IMR-90 (cell line): ENCODE data around the gene HEXD.

Experiments used
- CTCF ChIP-seq: conservative IDR thresholded peaks from 2 replicates; pipeline ENCODE4 v1.5.1; 2012; ENCODE audit warnings: mild to moderate bottlenecking, low read depth, low read length, improper control_type of control experiment
- FOS ChIP-seq: fragments of 150-350 bp; IDR thresholded peaks from 2 replicates; pipeline ENCODE4 v1.6.1; 2016; ENCODE audit warnings: low read depth, low read length
- POLR2A ChIP-seq: IDR thresholded peaks from 2 replicates; pipeline ENCODE4 v1.6.1; 2012; ENCODE audit warnings: mild to moderate bottlenecking, low read depth, low read length

GRCh38 chr17:82435601-82436583 is 17.7 kb downstream of the HEXD start:
- TF ChIP-seq CTCF (no peak), POLR2A (no peak), FOS (no peak)
